Type B pancreatic cell (in vitro differentiated cells): ENCODE measurements around the gene INHA. TPM values are rescaled to one million over a fixed set of nuclear protein-coding genes. Genes with fewer than 3 reads are reported as not detected.

Experiments used
- DNase-seq: peaks from one replicate; pipeline ENCODE4 v3.0.0; 2021; ENCODE audit warnings: mixed read lengths; ENCODE audit not compliant: unreplicated experiment; ENCODE audit errors: extremely low spot score
- H3K27ac Mint-ChIP-seq: 2 replicates; pipeline ENCODE4 v1.8.0; 2021; ENCODE audit warnings: mild to moderate bottlenecking, mixed read lengths
- H3K27me3 Mint-ChIP-seq: 2 replicates; pipeline ENCODE4 v1.8.0; 2021; ENCODE audit warnings: mixed read lengths
- H3K36me3 Mint-ChIP-seq: 2 replicates; pipeline ENCODE4 v1.8.0; 2021; ENCODE audit warnings: mixed read lengths
- H3K4me1 Mint-ChIP-seq: one replicate; pipeline ENCODE4 v1.8.0; 2021; ENCODE audit warnings: mixed read lengths; ENCODE audit not compliant: unreplicated experiment
- H3K4me3 Mint-ChIP-seq: 2 replicates; pipeline ENCODE4 v1.8.0; 2021; ENCODE audit warnings: mild to moderate bottlenecking, mixed read lengths
- H3K9me3 Mint-ChIP-seq: 2 replicates; pipeline ENCODE4 v1.8.0; 2021; ENCODE audit warnings: mixed read lengths
- CTCF ChIP-seq: fragments of 200-600 bp; sonication (generic); conservative IDR thresholded peaks from 2 replicates; pipeline ENCODE4 v1.5.0; 2021; ENCODE audit warnings: antibody characterized with exemption, mild to moderate bottlenecking
- total RNA-seq: library from RNA; stranded (reverse); gene quantifications from 2 replicates; pipeline ENCODE4 v1.2.1, GENCODE V29; 2021; ENCODE audit warnings: low replicate concordance

INHA gene
- total RNA-seq, 1 donor from 2014 or later = 1.2 TPM

GRCh38 chr2:219533930-219534661, 38.0 kb upstream of the INHA start:
- no peak overlapping the region for H3K4me3 Mint-ChIP-seq
- DNase-seq = no peak
- no peak for TF ChIP-seq CTCF
- H3K27me3 Mint-ChIP-seq = peaks cover 30% of the 10 kb centered on the region
- peaks cover 1% of the 10 kb centered on the region for H3K4me1 Mint-ChIP-seq
- H3K27ac Mint-ChIP-seq = no peak overlapping the region
- H3K36me3 Mint-ChIP-seq = no peaks in the 10 kb centered on the region
- H3K9me3 Mint-ChIP-seq = no peaks in the 10 kb centered on the region

- Mint-ChIP-seq H3K9me3 (no peaks in the 10 kb centered on the region), H3K36me3 (peaks cover 3% of the 10 kb centered on the region), H3K27ac (no peak overlapping the region), H3K27me3 (peaks cover 7% of the 10 kb centered on the region), H3K4me1 (no peaks in the 10 kb centered on the region), H3K4me3 (no peak overlapping the region)
- no peak for DNase-seq
- TF ChIP-seq CTCF = no peak
These were observed 35.7 kb upstream of the INHA start for GRCh38 chr2:219536425-219536824.

- H3K36me3 Mint-ChIP-seq = peaks cover 3% of the 10 kb centered on the region
These were observed 35.1 kb upstream of the INHA start for GRCh38 chr2:219536967-219537366.

GRCh38 chr2:219537657-219538488, 34.2 kb upstream of the INHA start:
- DNase-seq = no peak

More at GRCh38 chr2:219536967-219537366, 35.1 kb upstream of the INHA start:
- peaks cover 4% of the 10 kb centered on the region for H3K27me3 Mint-ChIP-seq
- H3K4me1 Mint-ChIP-seq = no peaks in the 10 kb centered on the region
- no peaks in the 10 kb centered on the region for H3K9me3 Mint-ChIP-seq
- DNase-seq = no peak
- H3K27ac Mint-ChIP-seq = peak overlapping the region; percentile 63
- H3K4me3 Mint-ChIP-seq = no peak overlapping the region
- no peak for TF ChIP-seq CTCF

GRCh38 chr2:219538504-219538951, 33.6 kb upstream of the INHA start:
- Mint-ChIP-seq H3K9me3 (no peaks in the 10 kb centered on the region), H3K27ac (no peak overlapping the region), H3K4me3 (peak overlapping the region; percentile 41), H3K27me3 (no peaks in the 10 kb centered on the region), H3K36me3 (peaks cover 3% of the 10 kb centered on the region), H3K4me1 (peaks cover 8% of the 10 kb centered on the region)
- TF ChIP-seq CTCF = no peak
- no peak for DNase-seq

More at GRCh38 chr2:219537657-219538488, 34.2 kb upstream of the INHA start:
- Mint-ChIP-seq H3K27ac (no peak overlapping the region), H3K27me3 (no peaks in the 10 kb centered on the region), H3K9me3 (no peaks in the 10 kb centered on the region), H3K4me1 (peaks cover 8% of the 10 kb centered on the region), H3K4me3 (no peak overlapping the region), H3K36me3 (peaks cover 3% of the 10 kb centered on the region)
- TF ChIP-seq CTCF = no peak
